ENCODE results near the gene ACIN1.

DNA sequence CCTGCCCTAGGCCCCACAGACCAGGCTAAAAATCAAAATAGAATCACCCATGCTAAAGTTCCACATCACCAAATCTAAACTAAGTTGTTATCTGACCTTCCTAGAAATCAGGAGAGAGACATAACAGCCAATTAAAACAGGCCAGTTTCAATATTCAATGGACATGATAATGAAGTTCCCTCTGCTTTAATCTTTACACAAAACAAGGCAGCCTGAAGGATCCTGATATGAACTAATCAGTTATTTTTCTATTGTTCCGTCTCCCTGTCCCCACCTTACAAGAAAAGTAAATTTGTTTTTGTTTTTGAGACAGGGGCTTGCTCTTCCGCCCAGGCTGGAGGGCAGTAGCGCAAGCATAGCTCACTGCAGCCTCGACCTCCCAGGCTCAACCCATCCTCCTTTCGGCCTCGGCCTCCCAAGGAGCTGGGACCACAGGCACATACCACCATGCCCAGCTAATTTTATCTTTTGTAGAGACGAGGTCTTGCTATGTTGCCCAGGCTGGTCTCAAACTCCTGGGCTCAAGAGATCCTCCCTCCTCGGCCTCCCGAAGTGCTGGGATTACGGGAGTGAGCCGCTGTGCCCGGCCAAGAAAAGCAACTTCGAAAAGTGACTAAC lies 29.5 kb upstream of the ACIN1 start:
- TF ChIP-seq CTCF (IDR thresholded peaks at IDR 0.05) (no peak), EZH2 (IDR thresholded peaks at IDR 0.05) (no peak), EZH2phosphoT487 (IDR thresholded peaks at IDR 0.05) (no peak)

Data from neural progenitor cell (in vitro differentiated cells).